Measurements from ENCODE around the gene TMEM60.

DNA sequence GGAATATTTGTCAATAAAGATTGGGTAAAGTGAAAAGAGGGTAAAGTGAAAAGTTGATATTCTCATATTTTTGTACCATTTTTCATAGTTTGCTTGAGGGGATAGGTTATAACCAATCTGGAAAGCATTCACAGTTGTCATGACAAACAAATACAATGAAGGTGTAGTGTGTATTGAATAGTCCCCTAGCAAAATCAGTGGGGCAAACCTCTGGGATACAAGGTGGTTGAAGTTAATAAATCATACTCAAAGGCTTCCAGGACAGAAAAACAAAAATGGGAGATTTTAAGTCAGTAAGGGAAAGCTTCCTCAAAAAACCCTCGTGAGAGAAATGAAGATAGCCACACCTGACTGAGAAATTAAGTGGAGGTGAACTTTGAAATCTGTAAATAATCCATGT, 39.7 kb upstream of the TMEM60 start:
- TF ChIP-seq POLR2A (IDR thresholded peaks at IDR 0.05), result no peak
- TF ChIP-seq, protein P1, sequence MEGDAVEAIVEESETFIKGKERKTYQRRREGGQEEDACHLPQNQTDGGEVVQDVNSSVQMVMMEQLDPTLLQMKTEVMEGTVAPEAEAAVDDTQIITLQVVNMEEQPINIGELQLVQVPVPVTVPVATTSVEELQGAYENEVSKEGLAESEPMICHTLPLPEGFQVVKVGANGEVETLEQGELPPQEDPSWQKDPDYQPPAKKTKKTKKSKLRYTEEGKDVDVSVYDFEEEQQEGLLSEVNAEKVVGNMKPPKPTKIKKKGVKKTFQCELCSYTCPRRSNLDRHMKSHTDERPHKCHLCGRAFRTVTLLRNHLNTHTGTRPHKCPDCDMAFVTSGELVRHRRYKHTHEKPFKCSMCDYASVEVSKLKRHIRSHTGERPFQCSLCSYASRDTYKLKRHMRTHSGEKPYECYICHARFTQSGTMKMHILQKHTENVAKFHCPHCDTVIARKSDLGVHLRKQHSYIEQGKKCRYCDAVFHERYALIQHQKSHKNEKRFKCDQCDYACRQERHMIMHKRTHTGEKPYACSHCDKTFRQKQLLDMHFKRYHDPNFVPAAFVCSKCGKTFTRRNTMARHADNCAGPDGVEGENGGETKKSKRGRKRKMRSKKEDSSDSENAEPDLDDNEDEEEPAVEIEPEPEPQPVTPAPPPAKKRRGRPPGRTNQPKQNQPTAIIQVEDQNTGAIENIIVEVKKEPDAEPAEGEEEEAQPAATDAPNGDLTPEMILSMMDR (IDR thresholded peaks at IDR 0.05), result no peak
